Measurements from ENCODE around the gene COX20. TPM values are rescaled to one million over a fixed set of nuclear protein-coding genes. Genes with fewer than 3 reads are reported as not detected.
A peak's percentile ranks its signal among the peaks of the same experiment; 100 is the strongest.

Gene COX20
- 27.7 to 31.9 TPM (median 29.3 TPM) in 3 replicates for total RNA-seq

- Mint-ChIP-seq H3K27me3 (ENCODE audit: low read depth) (no peaks in the 10 kb centered on the region), H3K4me3 (peak within 1 kb of the TSS; percentile 94), H3K27ac (peak within 1 kb of the TSS; percentile 100), H3K9me3 (no peaks in the 10 kb centered on the region), H3K36me3 (peaks cover 12% of the 10 kb centered on the region), H3K4me1 (peaks cover 33% of the 10 kb centered on the region)
- TF ChIP-seq CTCF (IDR thresholded peaks at IDR 0.05; ENCODE audit: unreplicated experiment): no peak
- DNase-seq (ENCODE audit: low spot score in 2 of 2, unreplicated experiment in 2 of 2): peak in 1 of 2 experiments; percentile 86
Observed at GRCh38 chr1:244835276-244836134, at the start of gene COX20. Gene COX20, plus strand, starts transcription at chr1:244835658. Its CDS starts 57 bp downstream, at chr1:244835715.

DNA sequence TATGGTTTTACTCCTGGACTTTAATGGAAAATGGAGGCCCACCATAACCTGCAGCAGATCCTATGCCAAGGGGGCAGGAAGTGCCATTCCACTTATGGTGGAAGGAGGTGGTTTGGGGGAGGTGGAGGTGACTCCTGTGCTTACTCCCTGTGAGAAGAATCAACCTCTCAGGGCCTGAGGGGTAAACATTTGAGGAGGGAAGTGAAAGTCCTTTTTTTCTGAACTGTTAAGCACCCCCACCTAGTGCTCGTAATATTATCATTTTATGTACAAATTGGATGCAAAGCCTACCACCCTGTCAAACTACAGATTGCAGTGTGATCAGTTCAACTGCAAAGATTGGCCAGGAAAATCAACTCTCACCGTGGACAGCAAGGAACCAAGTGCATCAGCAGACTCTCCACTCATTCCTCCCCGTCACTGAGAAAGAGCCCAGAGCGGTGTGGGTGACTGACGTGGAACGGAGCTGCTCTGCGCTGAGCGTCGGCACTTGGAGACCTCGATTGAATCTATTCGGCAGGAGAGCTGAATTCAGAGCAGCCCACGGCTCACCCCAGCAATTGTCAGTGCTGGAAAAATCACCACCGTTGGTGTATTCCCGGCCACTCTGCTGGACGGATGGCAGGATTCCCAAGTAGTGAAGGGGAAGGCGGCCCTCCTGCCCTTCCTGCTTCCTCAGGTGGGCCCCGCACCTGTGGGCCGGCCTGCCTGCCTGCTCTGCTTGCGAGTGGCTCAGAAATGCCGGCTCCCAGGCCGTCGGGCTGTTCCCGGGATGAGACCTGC is 46.8 kb upstream of the COX20 start:
- H3K36me3 Mint-ChIP-seq: no peaks in the 10 kb centered on the region
- no peak overlapping the region for H3K27ac Mint-ChIP-seq
- H3K4me1 Mint-ChIP-seq: no peaks in the 10 kb centered on the region
- no peak overlapping the region for H3K4me3 Mint-ChIP-seq
- no peak for TF ChIP-seq CTCF (IDR thresholded peaks at IDR 0.05; ENCODE audit: unreplicated experiment)
- H3K9me3 Mint-ChIP-seq: no peaks in the 10 kb centered on the region
- no peak for DNase-seq (ENCODE audit: low spot score in 2 of 2, unreplicated experiment in 2 of 2)
- H3K27me3 Mint-ChIP-seq (ENCODE audit: low read depth): no peaks in the 10 kb centered on the region

GRCh38 chr1:244789276-244789580 is 46.2 kb upstream of the COX20 start:
- Mint-ChIP-seq H3K4me3 (no peak overlapping the region), H3K9me3 (no peaks in the 10 kb centered on the region), H3K27me3 (ENCODE audit: low read depth) (no peaks in the 10 kb centered on the region), H3K36me3 (no peaks in the 10 kb centered on the region), H3K4me1 (no peaks in the 10 kb centered on the region), H3K27ac (no peak overlapping the region)
- DNase-seq (ENCODE audit: low spot score in 2 of 2, unreplicated experiment in 2 of 2): no peak
- no peak for TF ChIP-seq CTCF (IDR thresholded peaks at IDR 0.05; ENCODE audit: unreplicated experiment)

GRCh38 chr1:244789731-244790130 is 45.7 kb upstream of the COX20 start:
- no peak for DNase-seq (ENCODE audit: low spot score in 2 of 2, unreplicated experiment in 2 of 2)
- Mint-ChIP-seq H3K4me3 (no peak overlapping the region), H3K27ac (no peak overlapping the region), H3K27me3 (ENCODE audit: low read depth) (no peaks in the 10 kb centered on the region), H3K36me3 (no peaks in the 10 kb centered on the region), H3K4me1 (no peaks in the 10 kb centered on the region), H3K9me3 (no peaks in the 10 kb centered on the region)
- no peak for TF ChIP-seq CTCF (IDR thresholded peaks at IDR 0.05; ENCODE audit: unreplicated experiment)

- Mint-ChIP-seq H3K27ac (no peak overlapping the region), H3K36me3 (no peaks in the 10 kb centered on the region), H3K9me3 (no peaks in the 10 kb centered on the region), H3K4me1 (no peaks in the 10 kb centered on the region), H3K4me3 (no peak overlapping the region), H3K27me3 (ENCODE audit: low read depth) (no peaks in the 10 kb centered on the region)
- TF ChIP-seq CTCF (IDR thresholded peaks at IDR 0.05; ENCODE audit: unreplicated experiment): no peak
- DNase-seq (ENCODE audit: low spot score in 2 of 2, unreplicated experiment in 2 of 2): no peak
Observed at GRCh38 chr1:244791061-244791460, 44.4 kb upstream of the COX20 start.
